ES-I3 (cell line): ENCODE results near the gene ANKRD63.

Source experiments
- H3K36me3 ChIP-seq: 2 replicates; pipeline ENCODE4 v1.6.1; 2013; ENCODE audit warnings: mild to moderate bottlenecking, low read length, control low read depth, moderate library complexity; ENCODE audit not compliant: insufficient read depth
- H3K4me1 ChIP-seq: 2 replicates; pipeline ENCODE4 v1.6.1; 2013; ENCODE audit warnings: mild to moderate bottlenecking, control low read depth, low read length; ENCODE audit not compliant: insufficient read depth
- H3K9ac ChIP-seq: 2 replicates; pipeline ENCODE4 v1.6.1; 2013; ENCODE audit warnings: low read depth, mild to moderate bottlenecking, low read length, moderate library complexity
- H3K9me3 ChIP-seq: 2 replicates; pipeline ENCODE4 v1.6.1; 2013; ENCODE audit warnings: mild to moderate bottlenecking, low read length, moderate library complexity; ENCODE audit not compliant: control insufficient read depth, insufficient read depth

Gene ANKRD63

DNA sequence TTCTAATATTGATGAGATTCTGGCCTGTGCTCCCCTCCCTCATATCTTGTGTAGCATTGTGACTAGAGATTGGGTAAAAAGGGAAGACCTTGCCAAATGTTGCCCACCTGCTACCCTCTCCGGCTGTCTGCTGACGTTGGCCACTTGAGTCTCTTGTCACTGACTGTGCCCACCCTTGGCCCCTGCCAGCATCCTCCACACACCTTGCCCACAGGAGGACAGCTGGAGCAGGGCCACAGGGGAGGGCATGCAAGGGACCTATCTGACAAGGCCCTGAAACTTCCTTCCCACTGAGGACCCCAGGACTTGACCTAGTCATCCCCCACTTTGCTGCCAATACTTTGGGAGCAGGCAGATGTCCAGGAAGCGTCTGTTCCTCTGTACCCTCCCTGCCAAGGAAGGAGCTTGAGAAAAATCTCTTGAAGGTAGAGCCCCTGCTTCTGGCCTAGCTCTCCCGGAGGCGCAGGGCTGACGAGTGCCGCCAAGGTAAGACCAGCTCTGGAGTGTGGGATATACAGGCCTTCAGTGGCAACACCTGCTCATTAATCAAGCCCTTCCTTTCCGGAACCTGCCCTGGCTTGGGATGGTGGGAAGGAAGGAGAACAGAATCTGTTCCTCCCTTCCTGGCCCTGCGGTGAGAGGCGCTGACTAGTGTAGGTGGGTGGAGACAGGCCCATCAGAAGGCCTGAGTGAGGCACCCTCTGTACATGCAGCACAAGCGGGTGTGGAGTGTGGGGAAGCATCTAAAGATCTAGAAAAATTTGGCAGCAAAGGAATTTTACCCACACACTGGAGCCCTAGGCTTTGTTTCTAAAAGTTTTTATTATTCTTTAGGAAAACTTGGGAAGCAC is 48.9 kb downstream of the ANKRD63 start:
- H3K9ac ChIP-seq: no peak overlapping the region
- no peaks in the 10 kb centered on the region; the same call in 1 of the 2 replicates for H3K36me3 ChIP-seq
- H3K9me3 ChIP-seq: no peaks in the 10 kb centered on the region
- peaks cover 15% of the 10 kb centered on the region for H3K4me1 ChIP-seq

DNA sequence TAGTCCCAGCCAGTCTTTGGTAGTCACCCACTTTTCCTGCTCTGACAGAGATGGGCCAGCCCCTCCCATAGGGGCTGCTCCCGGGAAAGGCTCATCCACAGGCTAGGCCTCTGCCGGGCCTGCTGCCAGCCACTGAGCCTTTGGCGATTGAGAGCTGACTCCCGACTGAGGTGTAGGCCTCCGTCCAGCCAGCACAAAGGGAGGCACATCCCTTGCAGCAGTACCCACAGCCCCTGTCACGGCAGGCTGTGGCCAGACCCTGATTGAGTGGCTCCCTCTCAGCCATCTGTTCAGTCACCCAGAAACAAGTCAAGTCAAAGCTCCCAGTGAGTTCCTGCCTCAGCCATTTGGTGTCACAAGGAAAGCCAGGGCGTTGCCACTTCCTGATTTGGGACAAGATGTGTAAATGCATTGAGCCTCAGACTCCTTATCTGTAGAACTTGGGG is 50.2 kb downstream of the ANKRD63 start:
- H3K36me3 ChIP-seq: no peaks in the 10 kb centered on the region; the same call in 1 of the 2 replicates
- no peak overlapping the region for H3K9ac ChIP-seq
- peaks cover 8% of the 10 kb centered on the region; the same call in 1 of the 2 replicates for H3K4me1 ChIP-seq
- no peaks in the 10 kb centered on the region for H3K9me3 ChIP-seq
